ENCODE results near the gene GNG12. TPM values are rescaled to one million over a fixed set of nuclear protein-coding genes. Genes with fewer than 3 reads are reported as not detected.
A peak's percentile ranks its signal among the peaks of the same experiment; 100 is the strongest.

GNG12 gene
- total RNA-seq, 1 experiment from 2014 or later: 102 TPM

- Histone ChIP-seq H4K20me1 (ENCODE audit: insufficient read depth) (no peaks in the 10 kb centered on the region), H3K4me3 (peak overlapping the region; percentile 42), H3K27me3 (ENCODE audit: insufficient read depth, low read depth) (no peaks in the 10 kb centered on the region), H2AFZ (peak overlapping the region; percentile 3; the same call in 1 of the 2 replicates), H3K79me2 (ENCODE audit: low read depth) (peaks cover 27% of the 10 kb centered on the region), H3K4me2 (peak overlapping the region; percentile 68), H3K9me3 (ENCODE audit: insufficient read depth, low read depth) (no peaks in the 10 kb centered on the region), H3K4me1 (replicated peaks; ENCODE audit: insufficient read depth) (peaks cover 58% of the 10 kb centered on the region), H3K27ac (peak overlapping the region; percentile 91), H3F3A (ENCODE audit: insufficient read depth, low read depth) (peaks cover 36% of the 10 kb centered on the region), H3K9me2 (ENCODE audit: insufficient read depth) (no peaks in the 10 kb centered on the region), H3K36me3 (ENCODE audit: low read depth) (peaks cover 3% of the 10 kb centered on the region; the same call in 1 of the 2 replicates)
- intact Hi-C loops (cut with micrococcal nuclease; ENCODE audit: unreplicated experiment): loop anchor here (1.0 to 10.0 kb wide), 5 partner anchors 14 to 375 kb away; no protein-coding TSS in a partner anchor
- peak; percentile 74 to 96 for DNase-seq
- TF ChIP-seq EZH2 (IDR thresholded peaks at IDR 0.05; ENCODE audit: low read depth) (no peak), CTCF (conservative IDR thresholded peaks at IDR 0.05) (0 out of 2 replicates have a peak, but pooled peaks have one; percentile 17)
- POLR2A ChIA-PET (ENCODE audit: unreplicated experiment): interaction anchor here (0.5 to 0.7 kb wide), 3 partner anchors 49 to 210 kb away, joined by 3 to 7 read pairs (median 3); no protein-coding TSS in a partner anchor
- TSS peak; percentile 85 for BruUV-seq (replicated peaks)
- CTCF ChIA-PET: interaction anchor here (0.7 to 1.0 kb wide), 3 partner anchors 50 to 672 kb away, joined by 3 read pairs; no protein-coding TSS in a partner anchor
These were observed 83.2 kb downstream of the GNG12 start for GRCh38 chr1:67749844-67750690.

GRCh38 chr1:67749263-67749843, 83.9 kb downstream of the GNG12 start:
- peak overlapping the region; percentile 91 for H3K27ac ChIP-seq
- peak overlapping the region; percentile 68 for H3K4me2 ChIP-seq
- H3K4me3 ChIP-seq: peak overlapping the region; percentile 42; the same call in 1 of the 2 replicates
- H3K79me2 ChIP-seq (ENCODE audit: low read depth): peaks cover 27% of the 10 kb centered on the region
- intact Hi-C loops (cut with micrococcal nuclease; ENCODE audit: unreplicated experiment): loop anchor here (1.0 to 10.0 kb wide), 4 partner anchors 13 to 375 kb away; no protein-coding TSS in a partner anchor
- BruUV-seq (replicated peaks): TSS peak; percentile 74
- no peaks in the 10 kb centered on the region for H3K9me3 ChIP-seq (ENCODE audit: insufficient read depth, low read depth)
- H3K4me1 ChIP-seq (replicated peaks; ENCODE audit: insufficient read depth): peaks cover 58% of the 10 kb centered on the region
- H3K9me2 ChIP-seq (ENCODE audit: insufficient read depth): no peaks in the 10 kb centered on the region
- CTCF ChIA-PET: interaction anchor here (0.7 to 1.0 kb wide), 2 partner anchors 49 to 217 kb away, joined by 3 read pairs; no protein-coding TSS in a partner anchor
- DNase-seq: no peak
- H4K20me1 ChIP-seq (ENCODE audit: insufficient read depth): no peaks in the 10 kb centered on the region
- POLR2A ChIA-PET (ENCODE audit: unreplicated experiment): interaction anchor here (0.5 to 0.6 kb wide), 2 partner anchors 171 to 209 kb away, joined by 3 read pairs; no protein-coding TSS in a partner anchor
- H3K36me3 ChIP-seq (ENCODE audit: low read depth): 0 out of 2 replicates have a peak, but pooled peaks cover 9% of the 10 kb centered on the region
- peaks cover 36% of the 10 kb centered on the region for H3F3A ChIP-seq (ENCODE audit: insufficient read depth, low read depth)
- no peak for TF ChIP-seq EZH2 (IDR thresholded peaks at IDR 0.05; ENCODE audit: low read depth)
- TF ChIP-seq CTCF (conservative IDR thresholded peaks at IDR 0.05): no peak
- H2AFZ ChIP-seq: peak overlapping the region; percentile 3; the same call in 1 of the 2 replicates
- H3K27me3 ChIP-seq (ENCODE audit: insufficient read depth, low read depth): no peaks in the 10 kb centered on the region

GRCh38 chr1:67748630-67749029, 84.6 kb downstream of the GNG12 start:
- BruUV-seq (replicated peaks): no TSS peak
- H3K4me2 ChIP-seq: peak overlapping the region; percentile 68
- peaks cover 58% of the 10 kb centered on the region for H3K4me1 ChIP-seq (replicated peaks; ENCODE audit: insufficient read depth)
- no peaks in the 10 kb centered on the region for H3K9me2 ChIP-seq (ENCODE audit: insufficient read depth)
- H3K79me2 ChIP-seq (ENCODE audit: low read depth): peaks cover 27% of the 10 kb centered on the region
- no peaks in the 10 kb centered on the region for H3K9me3 ChIP-seq (ENCODE audit: insufficient read depth, low read depth)
- peak overlapping the region; percentile 91 for H3K27ac ChIP-seq
- DNase-seq: peak in 1 of 2 experiments; percentile 57
- CTCF ChIA-PET: no interaction called here
- H3K4me3 ChIP-seq: peak overlapping the region; percentile 42; the same call in 1 of the 2 replicates
- H3K27me3 ChIP-seq (ENCODE audit: insufficient read depth, low read depth): no peaks in the 10 kb centered on the region
- no peak overlapping the region for H2AFZ ChIP-seq
- intact Hi-C loops (cut with micrococcal nuclease; ENCODE audit: unreplicated experiment): loop anchor here (1.0 to 10.0 kb wide), 4 partner anchors 12 to 374 kb away; no protein-coding TSS in a partner anchor
- POLR2A ChIA-PET (ENCODE audit: unreplicated experiment): no interaction called here
- 0 out of 2 replicates have a peak, but pooled peaks cover 9% of the 10 kb centered on the region for H3K36me3 ChIP-seq (ENCODE audit: low read depth)
- no peaks in the 10 kb centered on the region for H4K20me1 ChIP-seq (ENCODE audit: insufficient read depth)
- H3F3A ChIP-seq (ENCODE audit: insufficient read depth, low read depth): peaks cover 36% of the 10 kb centered on the region
- TF ChIP-seq EZH2 (IDR thresholded peaks at IDR 0.05; ENCODE audit: low read depth) (no peak), CTCF (conservative IDR thresholded peaks at IDR 0.05) (no peak)

All from PC-9 (cell line).